Measurements from ENCODE around the gene GABBR1.
"Not testable (repeated sequence)": the region's sequence is repeated elsewhere in the genome, so short reads cannot be mapped to it uniquely, and the experiment has no call there.

The GABBR1 gene

GRCh38 chr6:29676981-29677601 is 44.1 kb upstream of the GABBR1 start:
- no peak for DNase-seq (ENCODE audit: low read depth)
- TF ChIP-seq, protein P1, sequence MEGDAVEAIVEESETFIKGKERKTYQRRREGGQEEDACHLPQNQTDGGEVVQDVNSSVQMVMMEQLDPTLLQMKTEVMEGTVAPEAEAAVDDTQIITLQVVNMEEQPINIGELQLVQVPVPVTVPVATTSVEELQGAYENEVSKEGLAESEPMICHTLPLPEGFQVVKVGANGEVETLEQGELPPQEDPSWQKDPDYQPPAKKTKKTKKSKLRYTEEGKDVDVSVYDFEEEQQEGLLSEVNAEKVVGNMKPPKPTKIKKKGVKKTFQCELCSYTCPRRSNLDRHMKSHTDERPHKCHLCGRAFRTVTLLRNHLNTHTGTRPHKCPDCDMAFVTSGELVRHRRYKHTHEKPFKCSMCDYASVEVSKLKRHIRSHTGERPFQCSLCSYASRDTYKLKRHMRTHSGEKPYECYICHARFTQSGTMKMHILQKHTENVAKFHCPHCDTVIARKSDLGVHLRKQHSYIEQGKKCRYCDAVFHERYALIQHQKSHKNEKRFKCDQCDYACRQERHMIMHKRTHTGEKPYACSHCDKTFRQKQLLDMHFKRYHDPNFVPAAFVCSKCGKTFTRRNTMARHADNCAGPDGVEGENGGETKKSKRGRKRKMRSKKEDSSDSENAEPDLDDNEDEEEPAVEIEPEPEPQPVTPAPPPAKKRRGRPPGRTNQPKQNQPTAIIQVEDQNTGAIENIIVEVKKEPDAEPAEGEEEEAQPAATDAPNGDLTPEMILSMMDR (IDR thresholded peaks at IDR 0.05; ENCODE audit: low read depth, low read length, missing control alignments): no peak
- no peak overlapping the region for H3K4me3 ChIP-seq (ENCODE audit: low read depth, low read length)

DNA sequence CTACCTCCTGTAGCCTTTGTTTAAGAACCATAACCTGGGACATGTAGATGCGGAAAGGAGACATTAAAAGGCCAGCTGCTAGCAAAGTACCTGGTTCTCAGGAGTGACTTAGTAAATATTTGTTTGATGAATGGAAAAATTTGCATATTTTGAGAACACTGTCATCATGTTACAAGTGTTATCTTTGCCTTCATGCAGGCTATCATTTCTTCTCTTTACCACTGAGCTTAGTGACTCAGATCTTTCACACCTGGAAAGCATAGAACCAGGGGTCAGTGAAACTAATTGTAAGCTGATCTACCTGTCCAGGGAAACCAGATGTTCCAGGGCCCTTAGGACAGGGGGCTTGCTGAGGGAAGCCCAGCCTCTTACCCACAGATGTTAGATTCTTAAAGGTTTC is 42.6 kb upstream of the GABBR1 start:
- TF ChIP-seq, protein P1 (IDR thresholded peaks at IDR 0.05; ENCODE audit: low read depth, low read length, missing control alignments): no peak
- no peak for DNase-seq (ENCODE audit: low read depth)

GRCh38 chr6:29674008-29674407 is 41.0 kb upstream of the GABBR1 start:
- H3K4me3 ChIP-seq (ENCODE audit: low read depth, low read length): no peak overlapping the region
- no peak for DNase-seq (ENCODE audit: low read depth)
- TF ChIP-seq, protein P1 (IDR thresholded peaks at IDR 0.05; ENCODE audit: low read depth, low read length, missing control alignments): no peak

More for the DNA sequence above, 42.6 kb upstream of the GABBR1 start:
- no peak overlapping the region for H3K4me3 ChIP-seq (ENCODE audit: low read depth, low read length)

GRCh38 chr6:29673161-29673560 is 40.2 kb upstream of the GABBR1 start:
- H3K4me3 ChIP-seq (ENCODE audit: low read depth, low read length): no peak overlapping the region
- no peak for DNase-seq (ENCODE audit: low read depth)
- TF ChIP-seq, protein P1 (IDR thresholded peaks at IDR 0.05; ENCODE audit: low read depth, low read length, missing control alignments): no peak

DNA sequence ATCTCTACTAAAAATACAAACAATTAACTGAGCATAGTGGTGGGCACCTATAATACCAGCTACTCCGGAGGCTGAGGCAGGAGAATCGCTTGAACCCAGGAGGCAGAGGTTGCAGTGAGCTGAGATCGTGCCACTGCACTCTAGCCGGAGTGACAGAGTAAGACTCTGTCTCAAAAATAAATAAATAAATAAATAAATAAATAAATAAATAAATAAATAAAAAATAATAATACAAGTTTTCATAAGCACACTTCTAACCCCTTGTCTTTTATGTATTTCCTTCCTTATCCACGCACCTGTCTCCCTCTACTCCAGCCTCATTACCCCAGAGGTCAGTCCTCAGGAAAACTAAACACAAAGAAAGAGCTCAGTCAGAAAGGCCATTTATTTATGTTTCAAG is 39.1 kb upstream of the GABBR1 start:
- H3K4me3 ChIP-seq (ENCODE audit: low read depth, low read length); DNase-seq (ENCODE audit: low read depth): not testable (repeated sequence)

GRCh38 chr6:29671026-29671425 is 38.0 kb upstream of the GABBR1 start:
- TF ChIP-seq, protein P1 (IDR thresholded peaks at IDR 0.05; ENCODE audit: low read depth, low read length, missing control alignments): no peak
- no peak overlapping the region for H3K4me3 ChIP-seq (ENCODE audit: low read depth, low read length)
- no peak for DNase-seq (ENCODE audit: low read depth)

DNA sequence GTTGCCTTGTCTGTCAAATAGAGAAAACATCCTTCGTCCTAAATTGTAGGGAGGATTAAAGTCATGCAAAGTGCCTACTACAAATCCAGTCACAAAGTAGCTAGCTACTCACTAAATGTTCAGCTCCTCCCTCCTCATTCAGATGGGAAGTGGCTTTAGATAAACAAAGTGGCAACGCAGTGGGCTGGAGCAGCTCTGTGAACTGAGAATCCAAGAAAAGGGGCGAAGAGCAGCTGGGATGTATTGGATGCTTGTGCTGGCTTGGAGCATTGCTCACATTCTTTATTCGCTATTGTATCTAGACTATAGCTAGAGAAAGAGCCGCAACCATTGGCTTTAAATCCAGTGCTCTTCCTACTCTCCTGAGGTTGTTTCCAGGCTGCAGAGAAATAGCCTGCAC is 34.2 kb upstream of the GABBR1 start:
- no peak for DNase-seq (ENCODE audit: low read depth)
- TF ChIP-seq, protein P1 (IDR thresholded peaks at IDR 0.05; ENCODE audit: low read depth, low read length, missing control alignments): no peak
- no peak overlapping the region for H3K4me3 ChIP-seq (ENCODE audit: low read depth, low read length)
